Ovary (tissue), 3 donors: ENCODE results near the gene ALK.

ENCODE experiments used
- CTCF ChIP-seq, 3 donors: fragments of 450-650 bp in 2 of 3; fragments of 200-600 bp in 1 of 3; IDR thresholded peaks; one replicate each; pipeline versions ENCODE4 v1.5.1 to v1.8.0; 2016 to 2022; ENCODE audit warnings: antibody characterized with exemption in 3 of 3, mild to moderate bottlenecking in 1 of 3
- EP300 ChIP-seq: sonication (generic); formaldehyde crosslinking; IDR thresholded peaks from one replicate; pipeline ENCODE4 v1.6.1; 2017; ENCODE audit warnings: antibody characterized with exemption
- POLR2A ChIP-seq: fragments of 450-650 bp; IDR thresholded peaks from one replicate; pipeline ENCODE4 v1.6.1; 2017; ENCODE audit warnings: antibody characterized with exemption, mild to moderate bottlenecking, moderate library complexity
- donor health status: DM: no; HTN: no; CAD: no.

- TF ChIP-seq CTCF (IDR thresholded peaks at IDR 0.05), result no peak
- no peak for TF ChIP-seq POLR2A
- no peak for TF ChIP-seq EP300
These were observed 41.3 kb downstream of the ALK start for GRCh38 chr2:29880084-29880483.
